A549 treated with DMSO at 1 μM for 4 hours (cell line): Measurements from ENCODE around the gene HIF1A. TPM values are rescaled to one million over a fixed set of nuclear protein-coding genes. Genes with fewer than 3 reads are reported as not detected.

Experiments used
- total RNA-seq: library from RNA; stranded (reverse); fragments of 200-300 nt; extraction: Qiagen RNA extraction; gene quantifications from 5 replicates; pipeline ENCODE4 v1.2.3, GENCODE V29; 2022; ENCODE audit warnings: low read depth

Gene HIF1A
- 131 to 237 TPM (median 201 TPM) in 5 replicates for total RNA-seq

DNA sequence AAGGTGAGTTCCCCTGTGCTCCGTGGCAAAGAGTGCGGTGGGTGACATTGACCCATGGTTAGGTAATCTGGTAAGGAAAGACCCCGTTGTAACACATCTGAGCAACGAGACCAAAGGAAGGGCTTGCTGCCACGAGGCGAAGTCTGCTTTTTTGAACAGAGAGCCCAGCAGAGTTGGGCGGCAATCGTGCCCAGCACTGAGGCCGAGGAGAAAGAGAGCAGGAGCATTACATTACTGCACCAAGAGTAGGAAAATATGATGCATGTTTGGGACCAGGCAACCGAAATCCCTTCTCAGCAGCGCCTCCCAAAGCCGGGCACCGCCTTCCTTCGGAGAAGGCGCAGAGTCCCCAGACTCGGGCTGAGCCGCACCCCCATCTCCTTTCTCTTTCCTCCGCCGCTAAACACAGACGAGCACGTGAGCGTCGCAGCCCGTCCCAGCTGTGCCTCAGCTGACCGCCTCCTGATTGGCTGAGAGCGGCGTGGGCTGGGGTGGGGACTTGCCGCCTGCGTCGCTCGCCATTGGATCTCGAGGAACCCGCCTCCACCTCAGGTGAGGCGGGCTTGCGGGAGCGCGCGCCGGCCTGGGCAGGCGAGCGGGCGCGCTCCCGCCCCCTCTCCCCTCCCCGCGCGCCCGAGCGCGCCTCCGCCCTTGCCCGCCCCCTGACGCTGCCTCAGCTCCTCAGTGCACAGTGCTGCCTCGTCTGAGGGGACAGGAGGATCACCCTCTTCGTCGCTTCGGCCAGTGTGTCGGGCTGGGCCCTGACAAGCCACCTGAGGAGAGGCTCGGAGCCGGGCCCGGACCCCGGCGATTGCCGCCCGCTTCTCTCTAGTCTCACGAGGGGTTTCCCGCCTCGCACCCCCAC, at the start of gene HIF1A:
TSS of gene HIF1A (plus strand) at position 684 of the 865 bp plus-strand sequence. CDS start 292 bp downstream, outside the sequence.

DNA sequence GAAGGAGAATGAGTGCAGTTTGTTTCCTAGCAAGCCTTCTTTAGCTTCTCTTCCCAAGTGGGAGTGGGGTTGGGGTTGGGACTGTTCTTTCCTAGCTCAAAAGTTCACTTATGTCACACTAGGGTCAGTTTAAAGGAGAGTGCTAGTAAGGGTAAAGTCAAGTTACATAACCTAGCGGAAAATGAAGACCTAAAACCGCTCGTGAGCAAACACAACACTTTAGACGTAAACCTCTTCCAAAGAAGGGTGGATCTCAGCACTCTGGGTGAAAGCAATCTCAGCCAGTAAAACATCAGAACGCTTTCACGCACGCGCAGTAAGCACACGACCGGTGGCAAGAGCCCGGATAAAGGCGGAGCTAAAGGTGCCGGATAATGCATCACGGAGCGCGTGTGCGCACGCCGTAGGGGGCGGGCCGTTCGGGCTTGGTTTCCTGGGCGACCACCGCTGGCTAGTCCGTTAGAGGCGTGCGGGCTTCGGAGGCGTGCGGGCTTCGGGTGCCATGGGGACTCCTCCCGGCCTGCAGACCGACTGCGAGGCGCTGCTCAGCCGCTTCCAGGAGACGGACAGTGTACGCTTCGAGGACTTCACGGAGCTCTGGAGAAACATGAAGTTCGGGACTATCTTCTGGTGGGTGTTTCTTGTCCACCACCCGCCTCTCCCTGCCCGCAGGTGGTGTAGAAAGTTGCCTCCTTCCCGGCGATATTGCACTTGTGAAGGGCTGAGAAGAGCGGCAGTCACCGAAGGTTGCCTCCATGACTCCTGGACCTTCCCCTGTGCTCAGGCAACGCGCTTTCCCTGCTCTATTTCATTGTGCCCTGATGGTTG, 66.9 kb downstream of the HIF1A start, which contains the start of gene SNAPC1:
TSS of gene SNAPC1 (plus strand) at position 462 of the 828 bp plus-strand sequence. CDS start at position 503, 41 bp downstream.

Other genes with a start within 250 kb of the HIF1A start
- gene SNAPC1, start 66.9 kb downstream of the HIF1A start, total RNA-seq = 12.9 to 17.8 TPM (median 15.4 TPM) in 5 replicates
- gene SYT16, start 117.2 kb downstream of the HIF1A start, total RNA-seq = 0.06 to 0.23 TPM (median 0.15 TPM) in 5 replicates